Astrocyte (in vitro differentiated cells and primary cell): ENCODE data around the gene NLGN1. TPM values are rescaled to one million over a fixed set of nuclear protein-coding genes. Genes with fewer than 3 reads are reported as not detected.

Experiments
- DNase-seq: peaks from one replicate; pipeline ENCODE4 v3.0.0-alpha.2; 2010; ENCODE audit warnings: low read depth
- FAIRE-seq: peaks from 2 replicates; lab custom pipeline; 2011; peaks lifted over from hg19 to GRCh38; lab: Jason Lieb, UNC
- H2AFZ ChIP-seq: 2 replicates; pipeline ENCODE4 v1.6.0; 2012; ENCODE audit warnings: low read depth, low read length, inconsistent platforms
- H3K27ac ChIP-seq: 2 replicates; pipeline ENCODE4 v1.5.1; 2011; ENCODE audit warnings: low read depth, low read length, inconsistent platforms
- H3K27me3 ChIP-seq: 2 replicates; pipeline ENCODE4 v1.6.0; 2011; ENCODE audit warnings: low read length, inconsistent platforms; ENCODE audit not compliant: insufficient read depth
- H3K36me3 ChIP-seq: 2 replicates; pipeline ENCODE4 v1.5.1; 2011; ENCODE audit warnings: low read length, inconsistent platforms; ENCODE audit not compliant: insufficient read depth
- H3K4me1 ChIP-seq: 2 replicates; pipeline ENCODE4 v1.5.1; 2011; ENCODE audit warnings: low read length, inconsistent platforms; ENCODE audit not compliant: insufficient read depth
- H3K4me2 ChIP-seq: 2 replicates; pipeline ENCODE4 v1.6.0; 2012; ENCODE audit warnings: low read length, inconsistent platforms
- H3K4me3 ChIP-seq: 2 replicates; pipeline ENCODE4 v1.5.1; 2011; ENCODE audit warnings: low read depth, mild to moderate bottlenecking, low read length, inconsistent platforms; ENCODE audit not compliant: insufficient read depth
- H3K79me2 ChIP-seq: 2 replicates; pipeline ENCODE4 v1.6.0; 2012; ENCODE audit warnings: mild to moderate bottlenecking, low read length, inconsistent platforms; ENCODE audit not compliant: insufficient read depth
- H3K9ac ChIP-seq: 2 replicates; pipeline ENCODE4 v1.6.0; 2012; ENCODE audit warnings: mild to moderate bottlenecking, low read length, inconsistent platforms
- H3K9me3 ChIP-seq: 2 replicates; pipeline ENCODE4 v1.5.1; 2012; ENCODE audit warnings: low read depth, mild to moderate bottlenecking, low read length, inconsistent platforms; ENCODE audit not compliant: insufficient read depth
- H4K20me1 ChIP-seq: 2 replicates; pipeline ENCODE4 v1.6.0; 2012; ENCODE audit warnings: low read length, inconsistent platforms; ENCODE audit not compliant: insufficient read depth
- H3K27ac Mint-ChIP-seq: one replicate; pipeline ENCODE4 v1.8.0; 2021; ENCODE audit warnings: mild to moderate bottlenecking, mixed read lengths; ENCODE audit not compliant: unreplicated experiment
- H3K27me3 Mint-ChIP-seq: one replicate; pipeline ENCODE4 v1.8.0; 2021; ENCODE audit warnings: low read depth, mixed read lengths; ENCODE audit not compliant: unreplicated experiment
- H3K36me3 Mint-ChIP-seq: one replicate; pipeline ENCODE4 v1.8.0; 2021; ENCODE audit warnings: low read depth, mixed read lengths; ENCODE audit not compliant: unreplicated experiment
- H3K4me1 Mint-ChIP-seq: one replicate; pipeline ENCODE4 v1.8.0; 2021; ENCODE audit warnings: low read depth, mixed read lengths; ENCODE audit not compliant: unreplicated experiment
- H3K4me3 Mint-ChIP-seq: one replicate; pipeline ENCODE4 v1.8.0; 2021; ENCODE audit warnings: mild to moderate bottlenecking, moderate library complexity, mixed read lengths; ENCODE audit not compliant: unreplicated experiment
- H3K9me3 Mint-ChIP-seq: one replicate; pipeline ENCODE4 v1.8.0; 2021; ENCODE audit warnings: mild to moderate bottlenecking, mixed read lengths; ENCODE audit not compliant: unreplicated experiment
- EZH2 ChIP-seq: IDR thresholded peaks from 2 replicates; pipeline ENCODE4 v1.6.1; 2012; ENCODE audit warnings: mild to moderate bottlenecking, low read length, inconsistent platforms; ENCODE audit not compliant: insufficient read depth
- total RNA-seq: library from RNA; stranded (reverse); gene quantifications from 2 replicates; pipeline ENCODE4 v1.2.1, GENCODE V29; 2021
- TF ChIP-seq, protein P1 (sequence below): IDR thresholded peaks from 2 replicates; pipeline ENCODE4 v1.5.1; 2011; ENCODE audit warnings: low read depth, mild to moderate bottlenecking, inconsistent platforms, low read length, moderate library complexity; ENCODE audit not compliant: insufficient read depth

The NLGN1 gene
- total RNA-seq, 1 donor from 2014 or later = 1.2 TPM

DNA sequence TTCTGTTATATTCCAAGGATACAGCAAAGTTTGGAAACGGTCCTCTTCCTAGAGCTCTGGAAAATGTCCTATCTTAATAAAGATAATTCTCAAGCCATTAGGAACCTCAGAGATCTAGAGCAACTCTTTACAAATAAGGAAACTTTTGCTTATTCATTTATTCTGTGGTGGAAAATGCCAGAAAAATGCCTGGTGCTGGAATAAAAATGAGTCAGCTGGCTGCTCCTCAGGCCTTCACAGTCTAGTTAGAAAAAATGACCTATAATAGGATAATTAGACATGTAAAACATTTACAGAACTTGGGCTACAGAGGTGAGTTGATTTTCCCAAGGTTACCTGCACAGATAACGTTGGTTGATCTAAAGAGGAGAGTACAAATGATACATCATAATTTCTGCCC, 372.5 kb downstream of the NLGN1 start:
- FAIRE-seq (no peak), DNase-seq (peak; percentile 60)
- Histone ChIP-seq H4K20me1 (no peaks in the 10 kb centered on the region), H2AFZ (no peak overlapping the region), H3K9me3 (no peaks in the 10 kb centered on the region), H3K9ac (no peak overlapping the region), H3K4me1 (no peaks in the 10 kb centered on the region), H3K4me2 (no peak overlapping the region), H3K36me3 (no peaks in the 10 kb centered on the region), H3K4me3 (no peak overlapping the region), H3K27me3 (no peaks in the 10 kb centered on the region), H3K79me2 (no peaks in the 10 kb centered on the region), H3K27ac (no peak overlapping the region)
- H3K4me3 Mint-ChIP-seq = no peak overlapping the region
- peaks cover 3% of the 10 kb centered on the region for H3K4me1 Mint-ChIP-seq
- no peaks in the 10 kb centered on the region for H3K27me3 Mint-ChIP-seq
- no peaks in the 10 kb centered on the region for H3K36me3 Mint-ChIP-seq
- no peak overlapping the region for H3K27ac Mint-ChIP-seq
- TF ChIP-seq EZH2 = no peak
- TF ChIP-seq, protein P1, sequence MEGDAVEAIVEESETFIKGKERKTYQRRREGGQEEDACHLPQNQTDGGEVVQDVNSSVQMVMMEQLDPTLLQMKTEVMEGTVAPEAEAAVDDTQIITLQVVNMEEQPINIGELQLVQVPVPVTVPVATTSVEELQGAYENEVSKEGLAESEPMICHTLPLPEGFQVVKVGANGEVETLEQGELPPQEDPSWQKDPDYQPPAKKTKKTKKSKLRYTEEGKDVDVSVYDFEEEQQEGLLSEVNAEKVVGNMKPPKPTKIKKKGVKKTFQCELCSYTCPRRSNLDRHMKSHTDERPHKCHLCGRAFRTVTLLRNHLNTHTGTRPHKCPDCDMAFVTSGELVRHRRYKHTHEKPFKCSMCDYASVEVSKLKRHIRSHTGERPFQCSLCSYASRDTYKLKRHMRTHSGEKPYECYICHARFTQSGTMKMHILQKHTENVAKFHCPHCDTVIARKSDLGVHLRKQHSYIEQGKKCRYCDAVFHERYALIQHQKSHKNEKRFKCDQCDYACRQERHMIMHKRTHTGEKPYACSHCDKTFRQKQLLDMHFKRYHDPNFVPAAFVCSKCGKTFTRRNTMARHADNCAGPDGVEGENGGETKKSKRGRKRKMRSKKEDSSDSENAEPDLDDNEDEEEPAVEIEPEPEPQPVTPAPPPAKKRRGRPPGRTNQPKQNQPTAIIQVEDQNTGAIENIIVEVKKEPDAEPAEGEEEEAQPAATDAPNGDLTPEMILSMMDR = no peak
- H3K9me3 Mint-ChIP-seq = no peaks in the 10 kb centered on the region

DNA sequence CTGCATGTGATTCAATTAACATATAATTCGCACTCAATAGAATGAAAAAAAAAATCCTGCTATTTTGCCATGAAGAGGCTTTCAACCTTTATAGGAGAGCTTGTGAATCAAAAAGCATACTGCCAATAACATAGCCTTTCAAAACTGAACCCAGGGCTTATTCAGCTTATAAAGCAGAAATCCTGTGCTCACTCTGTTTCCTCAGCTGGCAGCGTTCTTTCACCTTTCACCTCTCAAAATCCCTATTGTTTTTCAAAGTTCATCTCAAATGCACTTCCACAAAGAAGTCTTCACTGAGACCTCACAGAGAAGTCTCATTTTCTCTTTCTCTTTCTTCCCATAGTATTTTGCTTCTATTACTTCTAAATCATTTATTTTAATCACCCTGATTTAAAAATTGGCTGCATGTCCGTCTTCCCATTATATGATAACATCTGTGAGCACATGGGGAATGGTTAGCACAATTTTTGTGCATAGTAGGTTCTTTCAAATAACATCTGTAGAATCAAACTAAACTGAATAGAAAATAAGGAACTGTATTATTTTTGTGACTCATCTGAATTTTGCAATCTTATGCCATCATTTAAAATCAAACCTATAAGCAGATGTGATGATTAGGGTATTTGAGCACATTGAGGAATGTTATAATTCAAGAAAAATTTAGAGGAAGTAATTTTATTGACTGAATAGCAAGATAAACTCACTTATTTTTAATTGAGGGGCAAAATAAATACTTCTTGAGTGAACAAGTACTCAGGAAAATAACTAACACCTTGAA, 373.4 kb downstream of the NLGN1 start:
- peaks cover 3% of the 10 kb centered on the region for H3K4me1 Mint-ChIP-seq
- no peak overlapping the region for H3K4me3 ChIP-seq
- H3K27ac Mint-ChIP-seq = no peak overlapping the region

More for the DNA sequence above, 373.4 kb downstream of the NLGN1 start:
- Histone ChIP-seq H3K27me3 (no peaks in the 10 kb centered on the region), H2AFZ (no peak overlapping the region), H3K9ac (no peak overlapping the region), H3K27ac (no peak overlapping the region), H3K9me3 (no peaks in the 10 kb centered on the region), H3K4me2 (no peak overlapping the region), H3K4me1 (no peaks in the 10 kb centered on the region), H3K79me2 (no peaks in the 10 kb centered on the region), H4K20me1 (no peaks in the 10 kb centered on the region), H3K36me3 (no peaks in the 10 kb centered on the region)
- Mint-ChIP-seq H3K9me3 (no peaks in the 10 kb centered on the region), H3K36me3 (no peaks in the 10 kb centered on the region), H3K4me3 (no peak overlapping the region), H3K27me3 (no peaks in the 10 kb centered on the region)
- FAIRE-seq (no peak), DNase-seq (no peak)
- TF ChIP-seq, protein P1 = no peak
- TF ChIP-seq EZH2 = no peak
